Immature natural killer cell (primary cell): ENCODE results near the gene IL31RA. TPM values are rescaled to one million over a fixed set of nuclear protein-coding genes. Genes with fewer than 3 reads are reported as not detected.

Experiments used
- DNase-seq, 3 donors: peaks; one replicate each; pipeline ENCODE4 v3.0.0; 2022; ENCODE audit warnings: mixed read lengths in 1 of 3
- H3K27ac Mint-ChIP-seq, 6 donors: one replicate each; pipeline ENCODE4 v1.8.0; 2020; ENCODE audit warnings: mixed read lengths in 6 of 6, mild to moderate bottlenecking in 5 of 6, inconsistent platforms in 4 of 6, moderate library complexity in 3 of 6
- H3K27me3 Mint-ChIP-seq, 3 donors: one replicate each; pipeline ENCODE4 v1.8.0; 2020 to 2021; ENCODE audit warnings: low read depth in 3 of 3, mild to moderate bottlenecking in 3 of 3, mixed read lengths in 3 of 3, moderate library complexity in 3 of 3, inconsistent platforms in 1 of 3
- H3K36me3 Mint-ChIP-seq, 3 donors: one replicate each; pipeline ENCODE4 v1.8.0; 2020; ENCODE audit warnings: mixed read lengths in 3 of 3, inconsistent platforms in 2 of 3, mild to moderate bottlenecking in 2 of 3
- H3K4me1 Mint-ChIP-seq, 2 donors: one replicate each; pipeline ENCODE4 v1.8.0; 2020; ENCODE audit warnings: inconsistent platforms in 2 of 2, mild to moderate bottlenecking in 2 of 2, mixed read lengths in 2 of 2, moderate library complexity in 1 of 2
- H3K4me3 Mint-ChIP-seq, 5 donors: one replicate each; pipeline ENCODE4 v1.8.0; 2020; ENCODE audit warnings: mild to moderate bottlenecking in 5 of 5, mixed read lengths in 5 of 5, inconsistent platforms in 3 of 5, moderate library complexity in 3 of 5
- H3K9me3 Mint-ChIP-seq, 6 donors: one replicate each; pipeline ENCODE4 v1.8.0; 2020; ENCODE audit warnings: mild to moderate bottlenecking in 6 of 6, mixed read lengths in 6 of 6, inconsistent platforms in 4 of 6, moderate library complexity in 3 of 6
- polyA plus RNA-seq, 3 donors: library from polyadenylated mRNA; unstranded; fragments of 300-500 nt; fragmentation: Illumina TruSeq; gene quantifications; one replicate each; pipeline ENCODE4 v1.2.3, GENCODE V29; 2021

The IL31RA gene
- polyA plus RNA-seq, 3 donors from 2014 or later, result not detected

DNA sequence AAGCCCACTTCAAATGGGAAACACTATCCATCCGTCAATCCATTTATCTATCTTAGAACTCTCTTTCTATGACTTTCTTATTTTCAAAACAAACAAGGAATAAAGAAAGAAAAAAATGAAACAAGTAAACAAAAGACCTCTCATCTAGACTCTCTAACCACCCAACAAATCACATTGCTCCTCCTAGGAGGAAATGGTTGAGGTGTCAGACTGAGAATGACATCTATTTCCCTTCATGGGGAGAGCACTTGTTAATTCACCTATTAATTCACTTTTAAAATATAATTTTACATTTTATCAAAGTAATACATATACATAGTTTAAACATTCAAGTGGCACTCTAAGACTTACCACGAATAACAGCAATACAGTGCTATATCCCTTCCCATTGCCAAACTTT, 2.4 kb upstream of the IL31RA start:
- H3K4me1 Mint-ChIP-seq, result peaks cover 2 to 12% of the 10 kb centered on the region in 2 donors
- peak in 2 of 3 donors; percentile 3 to 18 for DNase-seq
- no peak overlapping the region for H3K27ac Mint-ChIP-seq
- no peaks in the 10 kb centered on the region for H3K36me3 Mint-ChIP-seq
- H3K27me3 Mint-ChIP-seq, result peaks cover 2 to 9% (median 5%) of the 10 kb centered on the region in 3 donors
- peaks cover 0 to 7% (median 0%) of the 10 kb centered on the region in 6 donors for H3K9me3 Mint-ChIP-seq
- no peak overlapping the region for H3K4me3 Mint-ChIP-seq

DNA sequence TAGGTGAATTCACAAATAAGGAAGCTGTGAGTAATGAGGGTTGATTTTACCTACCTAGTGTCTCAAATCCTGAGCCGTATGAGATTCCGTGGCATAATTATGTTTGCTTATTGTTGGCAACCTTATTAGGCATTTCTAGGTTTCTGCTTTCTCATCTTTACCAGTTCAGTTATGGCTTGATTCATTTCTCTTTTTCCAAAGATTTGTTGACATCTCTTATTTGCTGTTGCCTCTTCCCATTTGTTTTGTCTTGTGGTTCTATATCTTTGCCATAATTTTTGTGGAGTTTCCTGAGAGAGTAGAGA, 470 bp downstream of the IL31RA start:
- peaks cover 0 to 13% (median 3%) of the 10 kb centered on the region in 3 donors for H3K27me3 Mint-ChIP-seq
- peaks cover 0 to 3% (median 0%) of the 10 kb centered on the region in 6 donors for H3K9me3 Mint-ChIP-seq
- no peak for DNase-seq
- H3K36me3 Mint-ChIP-seq, result no peaks in the 10 kb centered on the region
- H3K27ac Mint-ChIP-seq, result no peak overlapping the region
- no peak overlapping the region for H3K4me3 Mint-ChIP-seq
- H3K4me1 Mint-ChIP-seq, result peaks cover 2 to 27% of the 10 kb centered on the region in 2 donors

DNA sequence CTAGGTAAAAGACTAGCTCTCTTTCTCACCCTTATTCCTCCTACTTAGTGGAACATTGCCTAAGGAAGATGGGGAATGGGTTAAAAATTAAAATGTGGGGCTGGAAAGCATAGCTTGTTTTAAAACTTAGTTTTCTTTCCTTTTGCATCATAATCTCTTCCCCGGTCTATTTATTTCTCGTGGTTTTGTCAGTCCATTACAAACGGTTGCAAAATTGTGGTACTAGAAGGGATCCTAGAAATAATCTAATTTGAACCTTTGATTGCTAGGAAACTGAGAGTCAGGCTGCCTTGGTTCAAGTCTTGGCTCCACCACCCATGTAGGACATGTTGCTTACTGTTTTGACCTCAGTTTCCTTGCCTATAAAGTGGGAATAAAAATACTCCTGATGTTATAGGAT, 1.3 kb downstream of the IL31RA start:
- Mint-ChIP-seq H3K4me3 (no peak overlapping the region), H3K27me3 (peaks cover 0 to 13% (median 3%) of the 10 kb centered on the region in 3 donors), H3K9me3 (peaks cover 0 to 3% (median 0%) of the 10 kb centered on the region in 6 donors), H3K27ac (no peak overlapping the region), H3K36me3 (no peaks in the 10 kb centered on the region), H3K4me1 (peaks cover 2 to 35% of the 10 kb centered on the region in 2 donors)
- no peak for DNase-seq

DNA sequence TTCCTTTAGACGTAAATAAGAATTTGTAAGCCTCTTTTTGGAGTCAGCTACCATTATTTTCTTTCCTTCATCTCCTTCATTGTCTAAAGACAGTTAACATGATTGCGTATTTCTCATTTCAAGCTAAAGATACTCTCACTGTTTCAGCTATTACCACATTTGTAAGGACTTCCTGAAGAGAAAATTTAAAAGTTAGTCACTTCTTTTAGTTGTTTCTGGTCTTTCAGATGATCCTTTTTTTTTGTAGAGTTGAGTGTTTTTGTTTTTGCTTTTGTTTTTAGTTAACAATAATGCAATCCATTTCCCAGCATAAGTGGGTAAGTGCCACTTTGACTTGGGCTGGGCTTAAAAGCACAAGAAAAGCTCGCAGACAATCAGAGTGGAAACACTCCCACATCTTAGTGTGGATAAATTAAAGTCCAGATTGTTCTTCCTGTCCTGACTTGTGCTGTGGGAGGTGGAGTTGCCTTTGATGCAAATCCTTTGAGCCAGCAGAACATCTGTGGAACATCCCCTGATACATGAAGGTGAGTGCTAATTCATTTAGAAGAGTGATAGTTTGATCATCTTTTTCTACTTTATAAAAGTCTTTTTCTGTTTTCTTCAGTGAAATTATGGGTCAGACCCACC, 2.0 kb downstream of the IL31RA start:
- Mint-ChIP-seq H3K36me3 (no peaks in the 10 kb centered on the region), H3K9me3 (peaks cover 0 to 3% (median 0%) of the 10 kb centered on the region in 6 donors), H3K4me3 (no peak overlapping the region), H3K27me3 (peaks cover 0 to 13% (median 3%) of the 10 kb centered on the region in 3 donors), H3K4me1 (peaks cover 2 to 37% of the 10 kb centered on the region in 2 donors), H3K27ac (no peak overlapping the region)
- DNase-seq, result no peak

DNA sequence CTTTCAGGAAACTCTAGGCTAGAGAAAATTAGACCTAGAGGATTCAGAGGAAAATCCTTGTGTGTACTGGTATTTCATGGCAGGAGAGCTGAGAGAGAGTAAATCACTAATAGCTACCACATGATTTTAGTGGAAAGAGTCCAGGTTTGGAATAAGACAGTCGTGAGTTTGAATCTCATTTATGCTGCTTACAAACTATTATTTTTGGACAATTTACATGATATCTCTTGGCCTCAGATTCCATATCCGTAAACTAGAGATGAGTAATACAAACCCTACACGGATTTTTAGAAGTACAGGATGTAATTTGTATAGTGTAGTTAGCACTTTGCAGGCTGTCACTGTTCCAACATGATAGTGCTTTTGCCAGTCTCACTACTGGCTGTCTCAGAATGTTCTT, 2.7 kb downstream of the IL31RA start:
- no peak overlapping the region for H3K4me3 Mint-ChIP-seq

DNA sequence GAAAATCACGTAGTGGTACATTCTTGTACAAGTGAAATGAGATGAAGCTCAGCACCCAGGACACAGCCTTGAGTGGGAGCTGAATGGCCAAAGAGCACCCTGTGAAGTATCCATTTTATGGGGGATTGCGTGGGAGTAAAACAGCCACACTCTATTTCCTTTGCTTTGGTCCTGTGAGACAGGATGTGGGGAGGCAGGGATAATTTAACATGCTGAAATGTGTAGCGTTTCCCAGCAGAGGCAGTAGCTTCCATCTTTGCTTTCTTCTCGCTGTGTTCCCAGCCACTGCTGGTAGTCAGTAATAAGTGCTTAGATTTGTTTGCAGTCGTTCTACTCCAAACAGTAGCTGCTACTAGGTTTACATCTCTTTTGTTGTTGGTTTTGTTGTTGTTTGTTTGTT, 4.4 kb downstream of the IL31RA start:
- Mint-ChIP-seq H3K27ac (no peak overlapping the region), H3K9me3 (no peaks in the 10 kb centered on the region), H3K27me3 (peaks cover 0 to 12% (median 0%) of the 10 kb centered on the region in 3 donors), H3K4me3 (no peak overlapping the region), H3K36me3 (no peaks in the 10 kb centered on the region), H3K4me1 (peaks cover 0 to 25% of the 10 kb centered on the region in 2 donors)
- DNase-seq, result no peak

More for the DNA sequence above, 2.7 kb downstream of the IL31RA start:
- Mint-ChIP-seq H3K36me3 (no peaks in the 10 kb centered on the region), H3K27ac (no peak overlapping the region), H3K27me3 (peaks cover 0 to 11% (median 0%) of the 10 kb centered on the region in 3 donors), H3K9me3 (peaks cover 0 to 3% (median 0%) of the 10 kb centered on the region in 6 donors), H3K4me1 (peaks cover 0 to 32% of the 10 kb centered on the region in 2 donors)
- no peak for DNase-seq

DNA sequence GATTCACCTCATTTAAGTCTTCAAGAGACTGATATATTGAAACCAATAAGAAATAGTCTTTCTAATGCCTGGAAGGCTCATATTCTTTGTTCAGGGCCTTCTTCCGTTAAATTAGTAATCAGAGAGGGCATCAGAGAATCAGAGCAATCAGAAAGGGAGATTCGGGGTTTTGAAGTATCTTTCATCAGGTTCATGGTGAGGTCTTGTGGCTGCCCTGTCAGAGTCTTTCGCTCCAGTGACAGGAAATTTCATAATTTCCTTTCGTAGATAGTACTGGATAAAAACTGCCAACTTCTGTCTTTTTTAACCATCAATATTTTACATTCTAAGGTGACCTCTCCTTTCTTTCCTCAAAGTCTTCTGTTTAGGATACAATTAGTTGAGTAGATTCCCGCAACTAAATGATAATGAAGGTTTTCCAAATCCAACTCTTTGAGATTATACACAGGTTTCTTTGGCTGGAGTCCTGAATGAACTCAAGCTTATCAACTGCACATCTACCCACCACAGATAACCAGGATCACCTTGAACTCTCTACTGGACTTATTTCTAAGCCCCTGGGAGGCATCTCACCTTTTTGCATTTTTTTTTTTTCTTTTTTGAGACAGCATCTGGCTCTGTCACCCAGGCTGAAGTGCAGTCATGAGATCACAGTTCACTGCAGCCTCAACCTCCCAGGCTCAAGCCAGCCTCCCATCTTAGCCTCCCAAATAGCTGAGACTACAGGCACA, 5.5 kb downstream of the IL31RA start:
- H3K9me3 Mint-ChIP-seq, result no peaks in the 10 kb centered on the region
- H3K27me3 Mint-ChIP-seq, result peaks cover 0 to 5% (median 0%) of the 10 kb centered on the region in 3 donors
- DNase-seq, result peak in 2 of 3 donors; percentile 12 to 18
- H3K4me3 Mint-ChIP-seq, result no peak overlapping the region
- peaks cover 0 to 25% of the 10 kb centered on the region in 2 donors for H3K4me1 Mint-ChIP-seq
- no peaks in the 10 kb centered on the region for H3K36me3 Mint-ChIP-seq
- no peak overlapping the region for H3K27ac Mint-ChIP-seq

DNA sequence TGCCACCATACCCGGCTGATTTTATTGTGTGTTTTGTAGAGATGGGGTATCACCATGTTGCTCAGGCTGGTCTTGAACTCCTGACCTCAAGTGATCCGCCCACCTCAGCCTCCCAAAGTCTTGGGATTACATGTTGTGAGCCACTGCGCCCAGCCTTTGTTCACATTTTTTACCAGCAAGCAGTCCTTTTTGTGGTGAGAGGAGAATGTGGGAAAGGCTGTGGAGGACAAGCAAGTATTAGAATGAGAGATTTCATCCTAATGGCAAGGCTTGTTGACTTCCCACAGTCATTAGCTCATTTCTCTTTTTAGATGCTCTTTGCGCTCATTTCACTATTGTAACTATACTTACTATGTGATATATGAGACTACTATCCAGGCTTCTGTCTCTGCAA, 6.1 kb downstream of the IL31RA start:
- Mint-ChIP-seq H3K36me3 (no peaks in the 10 kb centered on the region), H3K9me3 (no peaks in the 10 kb centered on the region), H3K27me3 (peaks cover 0 to 5% (median 0%) of the 10 kb centered on the region in 3 donors), H3K4me1 (peaks cover 0 to 25% of the 10 kb centered on the region in 2 donors), H3K4me3 (no peak overlapping the region), H3K27ac (no peak overlapping the region)
- DNase-seq, result no peak

DNA sequence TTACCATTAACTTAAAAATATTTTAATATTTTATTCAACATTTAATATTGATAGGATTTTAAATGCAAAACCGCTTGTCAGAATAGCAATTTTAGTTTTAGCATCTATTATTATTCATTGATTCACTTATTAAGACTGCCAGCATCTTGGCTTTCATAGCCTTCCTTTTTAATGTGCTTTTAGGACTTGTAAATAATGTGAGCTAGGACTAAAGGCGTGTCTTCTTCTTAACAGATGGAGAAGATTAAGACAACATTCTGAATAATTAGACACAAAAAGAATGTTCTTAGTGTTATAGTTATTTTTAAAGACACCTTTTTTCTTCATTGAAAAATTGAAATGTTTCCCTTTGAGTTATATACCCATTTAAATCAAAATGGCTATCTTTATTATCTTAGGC, 6.9 kb downstream of the IL31RA start:
- no peak for DNase-seq
- no peaks in the 10 kb centered on the region for H3K36me3 Mint-ChIP-seq
- no peak overlapping the region for H3K27ac Mint-ChIP-seq
- no peak overlapping the region for H3K4me3 Mint-ChIP-seq
- no peaks in the 10 kb centered on the region for H3K9me3 Mint-ChIP-seq
- peaks cover 0 to 5% (median 0%) of the 10 kb centered on the region in 3 donors for H3K27me3 Mint-ChIP-seq
- peaks cover 0 to 25% of the 10 kb centered on the region in 2 donors for H3K4me1 Mint-ChIP-seq

DNA sequence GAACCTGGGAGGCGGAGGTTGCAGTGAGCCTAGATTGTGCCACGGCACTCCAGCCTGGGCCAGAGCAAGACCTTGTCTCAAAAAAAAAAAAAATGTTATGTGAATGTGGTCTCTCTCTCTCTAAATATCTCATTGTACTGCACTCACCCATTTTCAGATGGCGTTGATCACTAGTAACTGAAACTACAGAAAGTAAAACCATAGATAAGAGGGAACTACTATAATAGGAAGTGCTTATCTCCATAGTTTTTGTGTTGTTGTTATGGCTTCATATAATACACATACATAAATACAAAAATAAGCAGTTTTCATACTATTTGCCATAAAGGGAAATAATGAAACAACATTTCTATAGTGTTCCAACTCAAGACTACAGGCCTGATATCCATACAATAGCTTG, 9.1 kb downstream of the IL31RA start:
- Mint-ChIP-seq H3K9me3 (no peaks in the 10 kb centered on the region), H3K4me3 (no peak overlapping the region), H3K36me3 (no peaks in the 10 kb centered on the region), H3K27me3 (peaks cover 0 to 5% (median 0%) of the 10 kb centered on the region in 3 donors), H3K4me1 (peaks cover 0 to 24% of the 10 kb centered on the region in 2 donors), H3K27ac (no peak overlapping the region)
- no peak for DNase-seq

DNA sequence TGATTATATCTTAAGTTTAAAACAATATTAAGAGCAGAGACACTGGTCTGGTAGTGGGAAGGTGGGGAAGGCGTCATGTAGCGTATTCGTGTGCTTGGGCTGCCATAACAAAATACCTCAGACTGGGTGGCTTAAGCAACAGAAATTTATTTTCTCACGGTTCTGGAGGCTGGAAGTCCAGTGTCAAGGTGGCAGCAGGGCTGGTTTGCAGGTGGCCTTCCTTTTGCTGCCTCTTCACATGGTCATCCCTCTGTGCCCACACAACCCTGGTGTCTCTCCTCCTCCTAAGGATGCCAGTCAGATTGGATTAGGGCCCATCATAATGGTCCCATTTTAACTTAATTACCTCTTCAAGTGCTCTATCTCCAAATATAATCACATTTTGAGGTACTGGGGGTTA, 9.6 kb downstream of the IL31RA start:
- DNase-seq, result no peak
- H3K9me3 Mint-ChIP-seq, result no peaks in the 10 kb centered on the region
- no peak overlapping the region for H3K4me3 Mint-ChIP-seq
- H3K27me3 Mint-ChIP-seq, result peaks cover 0 to 1% (median 0%) of the 10 kb centered on the region in 3 donors
- H3K27ac Mint-ChIP-seq, result no peak overlapping the region
- H3K4me1 Mint-ChIP-seq, result peaks cover 0 to 20% of the 10 kb centered on the region in 2 donors
- no peaks in the 10 kb centered on the region for H3K36me3 Mint-ChIP-seq

DNA sequence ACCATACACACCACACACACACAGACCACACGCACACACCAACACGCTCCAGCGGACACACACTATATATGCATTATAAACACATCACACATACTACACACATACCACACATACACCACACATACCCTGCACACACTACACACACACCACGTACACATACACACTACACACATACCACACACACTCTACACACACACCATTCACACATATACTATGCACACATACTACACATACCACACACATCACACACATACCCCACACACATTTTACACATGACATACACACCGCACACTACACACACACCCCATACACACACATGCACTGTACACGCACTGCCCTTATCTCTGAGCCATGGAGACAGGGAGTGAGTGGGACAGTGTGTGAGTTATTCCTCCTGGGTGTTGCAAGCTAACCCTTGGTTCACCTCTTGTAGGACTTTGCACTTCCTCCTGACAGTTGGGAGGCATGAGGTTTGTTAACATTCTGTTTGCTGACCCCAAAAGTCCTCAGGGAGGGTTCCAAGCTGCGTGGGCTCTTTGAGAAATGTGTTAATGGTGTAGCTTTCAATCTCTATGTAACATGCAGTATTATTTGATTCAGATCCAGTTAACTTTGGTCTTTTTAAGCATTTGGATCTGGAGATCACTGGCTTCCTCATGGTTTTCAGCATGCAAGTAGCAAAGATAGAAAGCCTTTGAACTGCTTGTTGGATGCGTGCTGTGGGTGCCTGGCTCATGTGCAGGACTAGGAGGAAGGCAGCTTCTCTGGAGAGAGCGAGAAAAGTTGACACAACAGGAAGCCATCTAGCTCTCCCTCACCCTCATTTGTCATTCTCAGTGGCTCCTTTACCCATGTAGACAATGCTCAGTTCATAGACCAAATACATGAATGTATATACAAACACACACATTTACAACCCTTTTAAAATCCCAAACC, 13.7 kb downstream of the IL31RA start:
- no peaks in the 10 kb centered on the region for H3K9me3 Mint-ChIP-seq
- H3K27me3 Mint-ChIP-seq, result peaks cover 0 to 3% (median 0%) of the 10 kb centered on the region in 3 donors
- H3K36me3 Mint-ChIP-seq, result no peaks in the 10 kb centered on the region
- H3K27ac Mint-ChIP-seq, result no peak overlapping the region
- no peaks in the 10 kb centered on the region for H3K4me1 Mint-ChIP-seq
- no peak overlapping the region for H3K4me3 Mint-ChIP-seq
- no peak for DNase-seq

DNA sequence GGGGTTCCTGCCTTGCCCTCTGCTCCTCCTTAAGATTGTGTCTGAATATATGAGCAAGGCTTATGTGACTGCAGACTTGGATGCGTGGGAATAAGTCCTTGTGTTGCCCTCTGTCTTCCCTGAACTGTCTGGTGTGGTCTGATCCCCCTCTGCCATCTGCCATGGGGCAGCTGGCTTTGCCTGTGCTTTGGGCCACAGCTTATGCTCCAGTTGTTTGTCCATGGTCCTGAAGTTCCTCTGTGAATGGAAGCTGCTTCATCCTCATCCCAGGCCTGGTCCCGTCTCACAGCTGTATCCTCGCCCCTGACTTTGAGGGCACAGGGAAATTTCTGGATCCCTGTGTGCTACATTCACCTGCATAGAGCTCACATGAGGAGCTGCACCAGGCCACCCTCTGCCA, 14.7 kb downstream of the IL31RA start:
- Mint-ChIP-seq H3K36me3 (no peaks in the 10 kb centered on the region), H3K27ac (no peak overlapping the region)

DNA sequence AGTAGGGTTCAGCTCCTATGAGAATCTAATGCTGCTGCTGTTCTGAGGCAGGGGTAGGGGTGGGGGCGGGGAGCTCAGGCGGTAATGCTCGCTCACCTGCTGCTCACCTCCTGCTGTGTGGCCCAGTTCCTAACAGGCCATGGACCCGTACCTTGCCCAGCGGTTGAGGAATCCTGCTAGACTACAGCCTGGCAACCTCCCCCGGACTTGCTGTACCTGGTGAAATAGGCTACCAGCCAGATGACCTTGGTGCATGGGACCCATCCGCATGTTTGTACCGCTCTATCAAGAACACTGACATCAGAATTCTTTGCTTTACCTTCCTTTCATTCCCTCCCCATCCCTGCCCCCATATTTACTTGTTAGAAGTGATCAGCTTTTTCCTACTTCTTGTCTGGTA, 15.3 kb downstream of the IL31RA start:
- no peaks in the 10 kb centered on the region for H3K36me3 Mint-ChIP-seq
- peaks cover 0 to 3% (median 0%) of the 10 kb centered on the region in 3 donors for H3K27me3 Mint-ChIP-seq
- no peaks in the 10 kb centered on the region for H3K9me3 Mint-ChIP-seq
- no peak for DNase-seq
- H3K4me1 Mint-ChIP-seq, result no peaks in the 10 kb centered on the region
- H3K4me3 Mint-ChIP-seq, result no peak overlapping the region
- no peak overlapping the region for H3K27ac Mint-ChIP-seq

More for the DNA sequence above, 14.7 kb downstream of the IL31RA start:
- H3K4me1 Mint-ChIP-seq, result no peaks in the 10 kb centered on the region
- DNase-seq, result no peak
- H3K9me3 Mint-ChIP-seq, result no peaks in the 10 kb centered on the region
- peaks cover 0 to 3% (median 0%) of the 10 kb centered on the region in 3 donors for H3K27me3 Mint-ChIP-seq
- no peak overlapping the region for H3K4me3 Mint-ChIP-seq
